GM18517 (cell line): Measurements from ENCODE around the gene PLGRKT.
"Not testable (repeated sequence)": the region's sequence is repeated elsewhere in the genome, so short reads cannot be mapped to it uniquely, and the experiment has no call there.

ENCODE experiments used
- ATAC-seq: cut with Tn5 transposase; IDR thresholded peaks from one replicate; pipeline ENCODE4 v1.9.1; 2021; ENCODE audit warnings: mild to moderate bottlenecking, moderate library complexity; ENCODE audit not compliant: unreplicated experiment

PLGRKT gene

GRCh38 chr9:5388026-5388819 lies 49.5 kb downstream of the PLGRKT start:
- no peak for ATAC-seq

DNA sequence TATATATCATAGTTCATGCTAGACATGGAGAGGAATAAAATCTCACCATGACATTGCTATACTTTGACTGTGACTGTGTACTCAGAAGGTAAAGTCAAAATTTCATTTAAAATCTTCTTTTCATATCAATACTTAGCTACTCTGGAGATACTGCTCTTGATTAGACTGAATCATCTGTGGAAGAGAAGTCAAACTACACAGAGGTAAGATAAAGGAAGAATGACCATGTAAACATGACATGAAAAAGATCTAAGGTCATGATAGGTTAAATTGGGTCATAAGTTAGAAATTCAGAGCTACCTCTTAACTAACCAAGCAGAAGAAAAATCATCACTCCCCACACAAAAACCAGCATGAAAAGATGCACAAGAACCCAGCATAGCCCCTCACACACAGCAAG lies 53.3 kb downstream of the PLGRKT start:
- no peak for ATAC-seq

DNA sequence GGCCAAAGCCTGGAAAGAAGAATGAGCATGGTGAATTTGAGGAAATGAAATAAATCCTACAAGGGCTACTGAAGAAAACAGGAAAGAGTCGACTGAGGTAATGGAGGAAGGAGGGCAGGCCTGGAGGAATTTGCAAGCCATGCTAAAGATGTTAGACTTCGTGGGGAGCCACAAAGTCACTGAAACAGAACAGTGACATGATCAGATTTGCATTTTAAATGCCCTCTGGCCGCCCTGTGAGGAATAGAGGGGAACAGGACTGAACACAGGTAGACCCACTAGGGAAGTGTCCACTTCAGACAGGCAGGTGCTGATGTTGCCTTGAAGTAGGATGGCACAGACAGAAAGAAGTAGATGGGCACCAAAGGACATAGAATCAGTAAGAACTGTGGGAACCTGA lies 55.2 kb downstream of the PLGRKT start:
- no peak for ATAC-seq

DNA sequence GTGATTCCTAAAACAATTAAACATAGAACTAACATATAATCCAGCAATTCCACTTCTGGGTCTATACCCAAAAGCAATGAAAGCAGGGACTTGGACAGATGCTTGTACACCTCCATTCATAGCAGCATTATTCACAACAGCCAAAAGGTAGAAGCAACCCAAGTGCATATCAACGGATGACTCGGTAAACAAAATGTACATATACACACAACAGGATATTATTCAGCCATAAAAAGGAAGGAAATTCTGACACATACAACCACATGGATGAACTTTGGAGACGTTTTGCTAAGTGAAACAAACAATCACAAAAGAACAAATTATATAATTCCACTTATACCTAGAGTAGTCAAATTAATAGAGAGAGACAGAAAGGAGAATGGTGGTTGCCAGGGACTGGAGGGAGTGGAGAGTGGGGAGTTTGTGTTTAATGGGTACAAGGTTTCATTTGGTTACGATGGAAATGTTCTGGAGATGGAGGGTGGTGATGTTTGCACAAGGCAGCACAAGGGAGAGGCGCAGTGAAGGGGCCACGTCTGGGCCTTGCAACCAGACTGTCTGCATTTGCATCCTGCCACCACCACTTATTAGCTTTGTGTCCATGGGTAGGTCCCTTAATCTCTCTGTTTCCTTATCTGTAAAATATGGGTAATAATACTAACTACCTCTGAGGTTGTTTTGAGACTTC lies 61.8 kb downstream of the PLGRKT start:
- ATAC-seq = no peak

GRCh38 chr9:5375091-5375490 lies 62.6 kb downstream of the PLGRKT start:
- ATAC-seq = peak; percentile 75

- ATAC-seq = peak; percentile 95
Measured at GRCh38 chr9:5364294-5365024, 73.3 kb downstream of the PLGRKT start.

DNA sequence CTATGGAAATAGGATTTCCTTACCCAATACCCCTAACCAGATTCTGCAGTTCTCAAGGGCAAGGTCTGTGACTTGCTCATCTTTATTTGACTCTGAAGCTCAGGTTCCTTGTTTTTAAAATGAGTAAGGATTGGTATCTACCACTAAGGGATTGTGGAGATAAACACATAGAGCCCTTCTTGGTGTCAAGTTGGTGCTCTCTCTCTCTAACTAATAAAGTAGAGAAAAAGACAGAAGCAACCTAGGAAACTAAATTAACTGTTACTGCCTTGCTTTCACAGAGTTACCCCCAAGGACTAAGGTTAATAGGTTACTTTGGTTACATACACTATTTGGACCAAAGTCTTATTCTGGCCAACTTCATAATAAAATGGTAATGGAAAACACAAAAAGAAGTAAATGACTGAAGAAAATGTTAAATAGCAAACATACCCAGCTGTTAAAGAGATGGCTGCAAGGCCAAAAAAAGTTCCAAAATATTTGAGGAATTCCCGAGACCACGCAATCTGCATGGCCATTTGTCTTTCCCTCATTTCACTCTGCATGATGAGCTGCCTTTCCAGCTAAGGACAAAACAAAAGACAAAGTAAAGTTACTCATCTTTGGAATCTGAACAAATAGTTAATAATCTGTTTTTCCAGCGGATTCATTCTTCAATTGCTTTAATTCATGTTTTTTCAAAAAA lies 76.3 kb downstream of the PLGRKT start:
- ATAC-seq = no peak

DNA sequence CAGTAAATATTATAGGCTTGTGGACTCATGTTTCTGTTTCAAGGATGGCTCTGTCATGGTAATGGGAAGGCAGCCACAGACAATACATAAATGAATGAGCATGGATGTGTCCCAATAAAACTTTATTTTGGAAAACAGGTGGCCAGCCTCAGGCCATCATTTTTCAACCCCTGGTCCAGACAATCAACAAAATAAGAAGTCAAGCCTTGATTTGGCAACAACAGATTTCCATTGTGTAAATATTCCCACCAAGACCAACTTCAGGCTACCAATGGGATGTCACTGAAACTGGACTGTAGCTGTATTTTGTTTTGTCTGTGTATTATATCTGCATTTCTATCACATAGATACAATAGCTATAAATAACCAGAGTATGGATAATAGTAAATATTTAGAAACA lies 77.4 kb downstream of the PLGRKT start:
- ATAC-seq = no peak

DNA sequence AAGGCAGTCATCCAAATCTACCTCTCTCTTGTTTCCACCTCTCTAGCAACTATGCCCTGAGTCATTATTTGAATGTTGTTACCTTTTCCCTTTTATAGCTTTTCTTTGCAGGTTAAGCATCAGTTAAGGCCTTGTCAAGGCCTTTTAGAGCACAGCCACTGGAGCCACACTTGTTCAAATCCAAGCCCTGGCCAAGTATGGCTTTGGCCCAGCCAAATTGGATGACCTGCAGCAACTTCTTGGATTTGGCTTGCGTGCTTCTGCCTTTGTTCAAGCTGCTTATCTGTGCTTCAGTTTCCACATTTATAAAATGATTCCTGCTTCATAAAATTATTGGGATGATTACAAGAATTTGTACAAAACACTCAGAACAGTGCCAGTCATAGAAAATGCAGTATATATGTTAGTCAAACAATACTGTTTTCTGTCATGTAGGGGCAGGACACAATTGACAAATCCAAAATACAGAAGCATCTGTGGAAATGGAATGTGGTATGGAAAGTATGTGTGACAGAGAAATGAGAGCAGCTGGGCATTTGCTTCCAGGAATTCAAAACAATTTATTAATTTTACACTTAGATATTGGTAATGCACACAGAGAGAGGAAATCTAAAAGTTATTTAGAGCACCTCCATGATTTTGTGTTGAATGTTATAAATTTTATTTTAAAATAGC lies 80.2 kb downstream of the PLGRKT start:
- no peak for ATAC-seq

- no peak for ATAC-seq
Measured at GRCh38 chr9:5355817-5356216, 81.9 kb downstream of the PLGRKT start.

DNA sequence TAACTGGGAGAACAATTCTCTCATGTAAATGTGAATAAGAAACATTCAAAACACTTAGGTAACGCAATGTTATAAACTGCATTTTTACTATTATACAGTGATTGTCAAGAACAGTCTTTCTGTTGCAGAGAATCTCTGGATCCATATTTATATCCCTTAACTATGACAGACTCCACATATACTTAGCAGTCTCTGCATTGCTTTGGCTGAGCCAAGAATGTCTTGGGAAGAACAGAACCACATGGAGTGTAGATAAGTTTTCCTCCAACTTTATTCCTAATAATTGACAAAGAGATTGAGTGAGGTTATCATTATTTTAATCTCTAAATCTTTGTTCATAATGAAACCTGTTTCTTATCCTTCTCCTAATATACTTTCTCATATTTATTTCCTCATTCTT lies 82.5 kb downstream of the PLGRKT start:
- no peak for ATAC-seq

- ATAC-seq = no peak
Measured at GRCh38 chr9:5354184-5354583, 83.5 kb downstream of the PLGRKT start.

DNA sequence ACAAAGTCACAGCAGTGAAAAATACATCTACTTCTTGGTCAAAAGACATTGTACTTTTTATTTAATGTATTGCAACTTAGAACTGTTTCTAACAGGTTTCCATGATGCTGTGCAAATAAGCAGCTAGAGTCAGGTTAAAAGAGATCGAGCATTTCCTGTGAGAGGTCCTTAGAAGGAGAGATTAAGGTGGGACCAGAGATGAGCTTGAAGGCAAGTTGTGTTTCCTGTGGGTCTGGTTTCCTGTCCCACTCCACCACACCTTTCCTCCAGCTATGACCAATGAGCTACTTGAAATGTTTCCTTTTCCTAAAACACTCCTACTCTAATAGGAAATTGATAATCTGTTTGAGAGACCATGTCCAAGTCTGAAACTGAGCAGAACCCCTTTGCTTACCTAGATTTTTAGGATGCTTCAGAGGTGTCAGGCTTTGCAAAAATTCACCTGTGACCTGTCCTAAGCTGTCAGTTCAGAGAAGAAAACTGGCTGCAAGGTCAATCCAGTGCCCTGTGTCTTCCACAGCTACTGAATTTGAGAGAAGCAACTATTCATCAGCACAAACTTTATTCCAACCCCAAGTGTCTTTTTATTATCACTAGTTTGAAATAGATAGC lies 85.0 kb downstream of the PLGRKT start:
- no peak for ATAC-seq

GRCh38 chr9:5338992-5339981 lies 98.4 kb downstream of the PLGRKT start, which contains the start of gene RLN1:
Gene RLN1, minus strand, starts transcription at chr9:5339876. Its CDS starts 130 bp downstream, at chr9:5339746.
- peak; percentile 95 for ATAC-seq

GRCh38 chr9:5336688-5337087 lies 101.0 kb downstream of the PLGRKT start:
- ATAC-seq = no peak

DNA sequence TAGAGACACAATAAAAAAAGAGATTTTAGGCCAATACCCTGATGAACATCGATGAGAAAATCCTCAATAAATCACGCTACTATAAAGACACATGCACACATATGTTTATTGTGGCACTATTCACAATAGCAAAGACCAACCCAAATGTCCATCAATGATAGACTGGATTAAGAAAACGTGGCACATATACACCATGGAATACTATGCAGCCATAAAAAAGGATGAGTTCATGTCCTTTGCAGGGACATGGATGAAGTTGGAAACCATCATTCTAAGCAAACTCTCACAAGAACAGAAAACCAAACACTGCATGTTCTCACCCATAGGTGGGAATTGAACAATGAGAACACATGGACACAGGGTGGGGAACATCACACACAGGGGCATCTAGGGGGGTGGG lies 106.4 kb downstream of the PLGRKT start:
- not testable (repeated sequence) for ATAC-seq

GRCh38 chr9:5326893-5327548 lies 110.7 kb downstream of the PLGRKT start:
- ATAC-seq = no peak

DNA sequence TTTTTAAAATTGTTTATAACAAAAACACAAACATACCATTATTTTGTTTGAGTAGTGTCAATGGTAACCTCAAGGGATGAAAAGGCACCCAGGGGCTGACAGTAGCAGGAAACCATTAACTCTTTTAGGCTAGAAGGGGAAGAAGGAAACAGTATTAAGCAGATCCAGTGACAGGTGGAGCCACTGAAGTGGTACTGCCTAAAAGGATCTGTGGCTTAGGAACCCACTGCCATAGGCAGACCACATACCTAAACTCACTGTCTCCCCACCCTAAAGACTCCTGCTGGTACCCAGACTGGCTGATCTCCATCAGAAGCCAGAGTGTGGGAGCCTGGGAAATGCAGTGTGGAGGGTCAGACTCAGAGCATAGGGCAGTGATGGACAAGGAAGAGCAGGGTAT lies 111.5 kb downstream of the PLGRKT start:
- ATAC-seq = no peak
